ENCODE results near the gene ADAMTS14.

Gene ADAMTS14

GRCh38 chr10:70791386-70792039, 119.2 kb downstream of the ADAMTS14 start:
- no peak for DNase-seq

GRCh38 chr10:70795613-70796012, 123.3 kb downstream of the ADAMTS14 start:
- no peak for DNase-seq

- no peak for DNase-seq
These were observed 125.5 kb downstream of the ADAMTS14 start for GRCh38 chr10:70797840-70798239.

GRCh38 chr10:70799124-70799523, 126.8 kb downstream of the ADAMTS14 start:
- no peak for DNase-seq

GRCh38 chr10:70801854-70802253, 129.5 kb downstream of the ADAMTS14 start:
- no peak for DNase-seq

GRCh38 chr10:70803775-70804420, 131.6 kb downstream of the ADAMTS14 start:
- no peak for DNase-seq

GRCh38 chr10:70804421-70804808, 132.1 kb downstream of the ADAMTS14 start:
- DNase-seq, result no peak

- no peak for DNase-seq
These were observed 133.4 kb downstream of the ADAMTS14 start for GRCh38 chr10:70805619-70806215.

- no peak for DNase-seq
These were observed 134.5 kb downstream of the ADAMTS14 start for GRCh38 chr10:70806841-70807240.

GRCh38 chr10:70807556-70807955, 135.2 kb downstream of the ADAMTS14 start:
- no peak for DNase-seq

- no peak for DNase-seq
These were observed 136.8 kb downstream of the ADAMTS14 start for GRCh38 chr10:70809011-70809611.

- DNase-seq, result no peak
These were observed 137.4 kb downstream of the ADAMTS14 start for GRCh38 chr10:70809726-70810125.

GRCh38 chr10:70810967-70811366, 138.7 kb downstream of the ADAMTS14 start:
- no peak for DNase-seq

GRCh38 chr10:70811881-70812280, 139.6 kb downstream of the ADAMTS14 start:
- DNase-seq, result no peak
